PC-9 (cell line): ENCODE results near the gene GLT1D1. TPM values are rescaled to one million over a fixed set of nuclear protein-coding genes. Genes with fewer than 3 reads are reported as not detected.

Experiments
- BruUV-seq: library from RNA; stranded (reverse); fragments of 400-500 nt; replicated peaks from 2 replicates; lab custom pipeline; 2021; lab: Mats Ljungman, UMichigan
- CTCF ChIA-PET: fragments of 300-600 bp; sonication (Branson Sonifier 250); formaldehyde crosslinking; loops from one replicate; lab custom pipeline; 2022; ENCODE audit warnings: antibody characterized with exemption; lab: Charles Lee
- POLR2A ChIA-PET: fragments of 300-600 bp; sonication (Branson Sonifier 250); formaldehyde crosslinking; loops from one replicate; lab custom pipeline; 2022; ENCODE audit warnings: antibody characterized with exemption; ENCODE audit not compliant: unreplicated experiment; lab: Charles Lee
- DNase-seq, 2 experiments: peaks; one replicate each; pipeline versions ENCODE4 v3.0.0 to v3.0.0-alpha.2; 2015 to 2022; ENCODE audit warnings: mixed read lengths in 1 of 2
- H2AFZ ChIP-seq: fragments of 200-600 bp; sonication (generic); 2 replicates; pipeline ENCODE4 v1.8.1; 2017; ENCODE audit warnings: antibody characterized with exemption
- H3F3A ChIP-seq: fragments of 200-600 bp; sonication (generic); 2 replicates; pipeline ENCODE4 v1.8.1; 2017; ENCODE audit warnings: antibody characterized with exemption, mild to moderate bottlenecking, low read depth; ENCODE audit not compliant: insufficient read depth
- H3K27ac ChIP-seq: fragments of 200-600 bp; sonication (generic); 2 replicates; pipeline ENCODE4 v1.6.1; 2016; ENCODE audit warnings: mixed run types
- H3K27me3 ChIP-seq: fragments of 200-600 bp; sonication (generic); 2 replicates; pipeline ENCODE4 v1.6.1; 2016; ENCODE audit warnings: low read depth, mixed run types; ENCODE audit not compliant: insufficient read depth
- H3K36me3 ChIP-seq: fragments of 200-600 bp; sonication (generic); 2 replicates; pipeline ENCODE4 v1.6.1; 2016; ENCODE audit warnings: low read depth, mixed run types
- H3K4me1 ChIP-seq: fragments of 200-600 bp; sonication (generic); replicated peaks from 2 replicates; pipeline ENCODE4 v1.6.1; 2016; ENCODE audit warnings: mixed run types; ENCODE audit not compliant: insufficient read depth
- H3K4me2 ChIP-seq: fragments of 200-600 bp; sonication (generic); 2 replicates; pipeline ENCODE4 v1.6.1; 2017; ENCODE audit warnings: mixed run types
- H3K4me3 ChIP-seq: fragments of 200-600 bp; sonication (generic); 2 replicates; pipeline ENCODE4 v1.6.1; 2016; ENCODE audit warnings: mixed run types
- H3K79me2 ChIP-seq: fragments of 200-600 bp; sonication (generic); 2 replicates; pipeline ENCODE4 v1.6.1; 2017; ENCODE audit warnings: low read depth, mixed run types
- H3K9me2 ChIP-seq: fragments of 200-600 bp; sonication (generic); 2 replicates; pipeline ENCODE4 v1.8.1; 2017; ENCODE audit warnings: mild to moderate bottlenecking; ENCODE audit not compliant: insufficient read depth
- H3K9me3 ChIP-seq: fragments of 200-600 bp; sonication (generic); 2 replicates; pipeline ENCODE4 v1.8.1; 2016; ENCODE audit warnings: low read depth; ENCODE audit not compliant: insufficient read depth
- H4K20me1 ChIP-seq: fragments of 200-600 bp; sonication (generic); 2 replicates; pipeline ENCODE4 v1.8.1; 2017; ENCODE audit not compliant: insufficient read depth
- CTCF ChIP-seq: fragments of 200-600 bp; sonication (generic); conservative IDR thresholded peaks from 2 replicates; pipeline ENCODE4 v1.6.1; 2017; ENCODE audit warnings: mixed run types, antibody characterized with exemption, mild to moderate bottlenecking, moderate library complexity
- EZH2 ChIP-seq: fragments of 200-600 bp; sonication (generic); IDR thresholded peaks from 2 replicates; pipeline ENCODE4 v1.8.0; 2017; ENCODE audit warnings: antibody characterized with exemption, low read depth
- intact Hi-C: fragments of 100-400 bp; cut with micrococcal nuclease; formaldehyde crosslinking; loops from one replicate; pipeline ENCODE4 v1.10.0; 2022; ENCODE audit not compliant: unreplicated experiment
- total RNA-seq: library from RNA; stranded (reverse); gene quantifications from 2 replicates; pipeline ENCODE4 v1.2.3, GENCODE V29; 2021

The GLT1D1 gene
- total RNA-seq, 1 experiment from 2014 or later = not detected

GRCh38 chr12:128905003-128905544, 51.8 kb downstream of the GLT1D1 start:
- POLR2A ChIA-PET = no interaction called here
- no peaks in the 10 kb centered on the region for H3K9me3 ChIP-seq

GRCh38 chr12:128906485-128907137, 53.3 kb downstream of the GLT1D1 start:
- H3F3A ChIP-seq = no peaks in the 10 kb centered on the region
- no peaks in the 10 kb centered on the region for H3K36me3 ChIP-seq
- H2AFZ ChIP-seq = no peak overlapping the region
- BruUV-seq = no TSS peak
- no peaks in the 10 kb centered on the region for H3K9me3 ChIP-seq
- ChIA-PET CTCF (no interaction called here), POLR2A (no interaction called here)
- no peak for DNase-seq
- no peak overlapping the region for H3K27ac ChIP-seq
- no peak overlapping the region for H3K4me2 ChIP-seq
- H4K20me1 ChIP-seq = no peaks in the 10 kb centered on the region
- no peak overlapping the region for H3K4me3 ChIP-seq
- H3K9me2 ChIP-seq = no peaks in the 10 kb centered on the region
- H3K79me2 ChIP-seq = no peaks in the 10 kb centered on the region
- intact Hi-C loops = no loop called here
- no peak for TF ChIP-seq CTCF
- no peak for TF ChIP-seq EZH2
- H3K4me1 ChIP-seq = no peaks in the 10 kb centered on the region
- peaks cover 69% of the 10 kb centered on the region for H3K27me3 ChIP-seq

More at GRCh38 chr12:128905003-128905544, 51.8 kb downstream of the GLT1D1 start:
- Histone ChIP-seq H3K4me3 (no peak overlapping the region), H4K20me1 (no peaks in the 10 kb centered on the region), H3K27me3 (peaks cover 59% of the 10 kb centered on the region), H3K4me1 (no peaks in the 10 kb centered on the region), H3K36me3 (no peaks in the 10 kb centered on the region), H3K4me2 (no peak overlapping the region), H3F3A (no peaks in the 10 kb centered on the region), H3K27ac (no peak overlapping the region), H3K9me2 (no peaks in the 10 kb centered on the region), H3K79me2 (no peaks in the 10 kb centered on the region), H2AFZ (no peak overlapping the region)
- TF ChIP-seq EZH2 = no peak
- TF ChIP-seq CTCF = no peak
- no TSS peak for BruUV-seq
- intact Hi-C loops = no loop called here
- no peak for DNase-seq
- CTCF ChIA-PET = no interaction called here

GRCh38 chr12:128908254-128908653, 55.0 kb downstream of the GLT1D1 start:
- no peak for TF ChIP-seq EZH2
- TF ChIP-seq CTCF = no peak

More at GRCh38 chr12:128908254-128908653, 55.0 kb downstream of the GLT1D1 start:
- Histone ChIP-seq H3K36me3 (no peaks in the 10 kb centered on the region), H3K9me3 (no peaks in the 10 kb centered on the region), H4K20me1 (no peaks in the 10 kb centered on the region), H3F3A (no peaks in the 10 kb centered on the region), H2AFZ (no peak overlapping the region), H3K4me2 (no peak overlapping the region), H3K79me2 (no peaks in the 10 kb centered on the region), H3K27me3 (peaks cover 69% of the 10 kb centered on the region), H3K27ac (no peak overlapping the region), H3K9me2 (no peaks in the 10 kb centered on the region), H3K4me3 (no peak overlapping the region), H3K4me1 (no peaks in the 10 kb centered on the region)
- no TSS peak for BruUV-seq
- CTCF ChIA-PET = no interaction called here
- DNase-seq = no peak
- intact Hi-C loops = no loop called here
- POLR2A ChIA-PET = no interaction called here
